D721Med (cell line): ENCODE data around the gene CORO2B.

Experiments used
- DNase-seq: peaks from one replicate; pipeline ENCODE4 v3.0.0; 2011; ENCODE audit warnings: low spot score; ENCODE audit not compliant: insufficient read length
- FAIRE-seq: peaks from 2 replicates; lab custom pipeline; 2011; peaks lifted over from hg19 to GRCh38; lab: Jason Lieb, UNC
- TF ChIP-seq, protein P1 (sequence below): IDR thresholded peaks from 2 replicates; pipeline ENCODE4 v1.5.1; 2012; ENCODE audit warnings: mild to moderate bottlenecking, control low read depth; ENCODE audit not compliant: insufficient read depth; ENCODE audit errors: missing control alignments

The CORO2B gene

DNA sequence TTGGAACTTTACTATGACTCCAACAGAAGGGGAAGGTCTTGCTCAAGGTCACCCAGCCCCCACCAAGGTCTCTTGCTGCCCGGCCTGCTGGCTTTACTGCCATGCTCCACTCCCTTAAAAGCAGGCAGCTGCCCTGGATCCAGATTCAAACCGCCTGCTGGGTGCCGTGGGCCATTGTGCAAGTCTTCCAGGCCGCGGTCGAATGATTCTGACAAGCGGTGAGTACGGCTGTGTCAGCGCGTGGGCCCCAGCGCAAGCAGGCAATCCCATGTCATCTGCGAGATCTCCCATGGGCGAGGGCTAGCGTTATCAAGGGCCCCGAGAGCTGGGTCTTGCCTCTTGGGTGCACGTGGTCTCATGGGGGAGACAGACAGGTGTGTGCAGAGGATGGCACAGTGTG lies 37.6 kb downstream of the CORO2B start:
- FAIRE-seq (no peak), DNase-seq (no peak)
- TF ChIP-seq, protein P1, sequence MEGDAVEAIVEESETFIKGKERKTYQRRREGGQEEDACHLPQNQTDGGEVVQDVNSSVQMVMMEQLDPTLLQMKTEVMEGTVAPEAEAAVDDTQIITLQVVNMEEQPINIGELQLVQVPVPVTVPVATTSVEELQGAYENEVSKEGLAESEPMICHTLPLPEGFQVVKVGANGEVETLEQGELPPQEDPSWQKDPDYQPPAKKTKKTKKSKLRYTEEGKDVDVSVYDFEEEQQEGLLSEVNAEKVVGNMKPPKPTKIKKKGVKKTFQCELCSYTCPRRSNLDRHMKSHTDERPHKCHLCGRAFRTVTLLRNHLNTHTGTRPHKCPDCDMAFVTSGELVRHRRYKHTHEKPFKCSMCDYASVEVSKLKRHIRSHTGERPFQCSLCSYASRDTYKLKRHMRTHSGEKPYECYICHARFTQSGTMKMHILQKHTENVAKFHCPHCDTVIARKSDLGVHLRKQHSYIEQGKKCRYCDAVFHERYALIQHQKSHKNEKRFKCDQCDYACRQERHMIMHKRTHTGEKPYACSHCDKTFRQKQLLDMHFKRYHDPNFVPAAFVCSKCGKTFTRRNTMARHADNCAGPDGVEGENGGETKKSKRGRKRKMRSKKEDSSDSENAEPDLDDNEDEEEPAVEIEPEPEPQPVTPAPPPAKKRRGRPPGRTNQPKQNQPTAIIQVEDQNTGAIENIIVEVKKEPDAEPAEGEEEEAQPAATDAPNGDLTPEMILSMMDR = no peak

DNA sequence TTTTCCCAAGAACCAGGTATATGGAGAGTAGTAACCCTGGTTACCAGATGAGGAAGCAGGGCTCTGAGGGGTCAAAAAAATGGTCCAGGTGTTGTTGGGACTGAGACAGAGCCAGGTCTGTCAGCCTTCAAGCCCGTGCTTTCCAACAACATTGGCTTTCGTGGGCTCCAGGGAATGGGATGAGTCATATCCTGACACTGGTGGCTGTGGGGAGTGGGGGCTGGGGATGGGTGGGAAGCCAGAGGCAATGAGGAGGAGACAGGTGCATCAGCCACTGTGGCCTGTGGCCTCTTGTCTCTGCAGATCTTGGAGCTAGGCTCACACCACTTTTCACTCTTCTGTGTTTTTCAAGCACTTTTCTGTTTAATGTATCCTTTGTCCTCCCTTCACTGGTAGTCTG lies 38.2 kb downstream of the CORO2B start:
- FAIRE-seq (no peak), DNase-seq (no peak)
- TF ChIP-seq, protein P1 = no peak

DNA sequence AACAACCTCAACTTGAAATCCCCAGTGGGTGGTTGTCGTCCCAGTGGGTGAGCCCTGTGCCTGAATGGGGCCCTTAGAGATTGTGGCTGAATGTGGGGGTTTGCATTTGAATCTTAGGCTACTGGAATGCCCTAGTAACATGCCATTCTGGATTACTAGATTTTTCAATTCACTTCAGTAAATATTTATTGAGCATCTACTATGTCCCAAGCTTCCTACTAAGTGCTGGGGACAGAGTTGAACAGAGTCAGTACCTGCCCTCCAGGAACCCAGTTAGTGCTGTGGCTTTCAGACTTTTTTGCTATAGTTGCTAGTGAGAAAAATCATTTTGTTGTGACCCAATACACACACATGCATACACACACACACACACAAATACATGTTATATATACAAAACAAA lies 39.0 kb downstream of the CORO2B start:
- TF ChIP-seq, protein P1 = no peak
- no peak for FAIRE-seq

DNA sequence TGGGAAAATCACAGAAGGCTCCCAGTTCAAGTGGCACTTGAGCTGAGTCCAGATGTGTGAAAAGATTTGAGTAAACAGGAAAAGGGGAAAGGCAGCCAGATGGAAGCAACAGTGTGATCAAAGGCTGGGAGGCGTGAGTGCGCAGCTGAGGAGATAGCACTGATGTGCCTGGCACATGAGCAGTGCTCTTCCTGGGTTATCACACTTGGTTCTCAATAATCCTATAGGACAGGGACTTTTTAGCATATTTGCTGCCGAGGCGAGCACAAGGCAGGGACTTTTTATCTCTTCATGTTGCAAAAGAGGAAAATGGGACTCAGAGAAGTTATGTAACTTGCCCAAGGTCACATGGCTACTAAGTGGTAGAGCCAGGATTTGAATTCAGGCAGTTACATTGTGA lies 39.6 kb downstream of the CORO2B start:
- no peak for FAIRE-seq
- no peak for DNase-seq
- TF ChIP-seq, protein P1 = no peak

More for the DNA sequence above, 39.0 kb downstream of the CORO2B start:
- DNase-seq = no peak

DNA sequence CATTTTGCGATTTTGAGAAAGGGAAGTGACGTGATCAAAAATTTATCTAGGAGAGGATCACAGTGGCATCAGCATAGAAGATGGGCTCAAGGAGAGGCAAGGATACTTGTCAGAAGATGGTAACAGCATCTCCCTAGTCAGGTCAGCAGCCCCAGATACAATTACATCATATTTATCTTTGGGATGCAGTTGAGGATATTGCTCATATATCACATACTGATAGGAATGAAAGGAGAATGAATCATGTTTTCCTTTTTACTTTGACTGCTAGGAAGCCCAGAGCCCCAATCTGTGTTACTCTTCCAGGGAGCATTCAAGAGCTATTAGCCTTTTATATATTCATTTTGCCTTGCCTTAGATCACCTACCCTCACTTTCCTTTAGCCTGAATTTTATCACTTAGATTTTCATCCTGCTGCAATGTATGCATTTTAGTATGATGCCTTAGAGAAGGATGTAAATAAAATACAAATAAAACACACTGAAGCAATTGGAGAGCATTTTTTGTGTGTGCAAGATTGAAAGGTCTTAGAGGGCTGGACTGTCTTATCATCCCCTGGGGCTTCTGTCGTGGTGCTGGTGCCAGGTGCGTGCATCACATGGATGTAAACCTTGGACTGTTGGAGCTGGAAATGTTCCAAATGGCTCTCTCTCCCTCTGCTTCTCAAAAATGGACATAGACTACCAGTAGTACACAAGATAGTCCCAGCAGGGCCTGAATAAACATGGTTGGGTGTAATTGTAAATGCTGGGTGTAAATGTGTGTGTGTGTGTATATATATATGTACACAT lies 40.3 kb downstream of the CORO2B start:
- DNase-seq (no peak), FAIRE-seq (no peak)
- TF ChIP-seq, protein P1 = no peak

DNA sequence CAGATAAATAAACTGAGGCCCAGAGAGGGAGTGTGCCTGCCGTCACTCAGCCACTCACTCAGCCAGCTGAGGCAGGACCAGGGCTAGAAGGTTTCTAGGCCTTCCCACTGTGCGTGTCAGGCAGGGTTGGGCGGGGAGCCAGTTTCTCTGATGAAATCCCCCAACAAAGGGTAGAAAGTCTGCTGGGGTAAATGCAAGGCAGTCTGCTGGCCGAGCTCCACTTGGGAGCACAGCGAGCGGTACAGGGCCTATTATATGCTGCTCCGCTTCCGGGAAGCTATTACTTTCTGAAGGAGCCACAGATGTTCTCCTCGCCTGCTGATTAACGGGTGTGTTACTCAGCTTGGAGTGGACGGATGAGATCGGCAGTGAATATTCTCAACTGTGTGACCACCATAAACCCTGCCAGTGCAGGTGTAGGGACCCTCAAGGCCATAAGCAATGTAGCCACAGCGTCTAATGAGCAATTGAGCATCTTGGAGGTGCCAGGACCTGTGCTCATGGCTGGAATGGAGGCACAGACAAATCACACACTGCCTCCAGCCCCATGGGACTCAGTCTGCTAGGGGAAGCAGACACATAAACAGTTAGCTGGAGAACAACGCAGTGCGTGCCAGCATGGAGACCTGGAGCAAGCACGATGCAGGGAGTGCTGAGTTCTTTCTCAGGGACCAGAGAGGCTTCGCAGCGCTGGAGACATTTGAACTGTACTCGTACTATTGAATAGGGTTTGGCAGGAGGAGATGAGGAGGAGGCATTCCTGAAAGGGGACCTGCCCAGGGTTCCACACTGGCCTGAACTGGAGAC lies 42.1 kb downstream of the CORO2B start:
- no peak for FAIRE-seq
- DNase-seq = no peak
- TF ChIP-seq, protein P1 = no peak

DNA sequence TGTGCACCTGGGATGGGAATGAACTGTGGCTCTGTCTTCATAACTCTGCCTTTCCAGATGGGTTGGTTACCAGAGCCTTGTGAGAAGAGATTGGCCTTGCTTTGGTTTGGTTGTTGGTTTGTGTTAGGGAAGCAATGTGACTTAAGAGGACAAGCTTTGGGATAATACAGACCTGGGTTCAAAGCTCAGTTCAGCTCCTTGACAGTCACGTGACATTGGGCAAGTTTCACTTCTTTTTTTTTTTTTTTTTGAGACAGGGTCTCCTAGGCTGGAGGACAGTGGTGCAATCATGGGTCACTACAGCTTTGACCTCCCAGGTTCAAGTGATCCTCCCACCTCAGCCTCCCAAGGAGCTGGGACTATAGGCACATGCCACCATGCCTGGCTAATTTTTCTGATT lies 42.7 kb downstream of the CORO2B start:
- DNase-seq (no peak), FAIRE-seq (no peak)
- TF ChIP-seq, protein P1 = no peak
